Activated CD8-positive, alpha-beta memory T cell treated with anti-CD3 and anti-CD28 coated beads for 24 hours (primary cell): ENCODE measurements around the gene ALDH8A1.
"Not testable (repeated sequence)": the region's sequence is repeated elsewhere in the genome, so short reads cannot be mapped to it uniquely, and the experiment has no call there.

Experiments
- DNase-seq: peaks from one replicate; pipeline ENCODE4 v3.0.0-alpha.2; 2020

ALDH8A1 gene

GRCh38 chr6:134908906-134909516, 40.9 kb downstream of the ALDH8A1 start:
- no peak for DNase-seq

DNA sequence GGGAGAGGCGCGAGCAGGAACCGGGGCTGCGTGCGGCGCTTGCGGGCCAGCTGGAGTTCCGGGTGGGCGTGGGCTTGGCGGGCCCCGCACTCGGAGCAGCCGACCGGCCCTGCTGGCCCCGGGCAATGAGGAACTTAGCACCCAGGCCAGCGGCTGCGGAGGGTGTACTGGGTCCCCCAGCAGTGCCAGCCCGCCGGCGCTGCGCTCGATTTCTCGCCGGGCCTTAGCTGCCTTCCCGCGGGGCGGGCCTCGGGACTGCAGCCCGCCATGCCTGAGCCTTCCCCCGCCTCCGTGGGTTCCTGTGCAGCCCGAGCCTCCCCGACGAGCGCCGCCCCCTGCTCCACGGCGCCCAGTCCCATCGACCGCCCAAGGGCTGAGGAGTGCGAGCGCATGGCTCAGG, 45.2 kb downstream of the ALDH8A1 start:
- DNase-seq, result not testable (repeated sequence)

GRCh38 chr6:134903448-134903847, 46.5 kb downstream of the ALDH8A1 start:
- no peak for DNase-seq

GRCh38 chr6:134902936-134903335, 47.0 kb downstream of the ALDH8A1 start:
- DNase-seq, result no peak

DNA sequence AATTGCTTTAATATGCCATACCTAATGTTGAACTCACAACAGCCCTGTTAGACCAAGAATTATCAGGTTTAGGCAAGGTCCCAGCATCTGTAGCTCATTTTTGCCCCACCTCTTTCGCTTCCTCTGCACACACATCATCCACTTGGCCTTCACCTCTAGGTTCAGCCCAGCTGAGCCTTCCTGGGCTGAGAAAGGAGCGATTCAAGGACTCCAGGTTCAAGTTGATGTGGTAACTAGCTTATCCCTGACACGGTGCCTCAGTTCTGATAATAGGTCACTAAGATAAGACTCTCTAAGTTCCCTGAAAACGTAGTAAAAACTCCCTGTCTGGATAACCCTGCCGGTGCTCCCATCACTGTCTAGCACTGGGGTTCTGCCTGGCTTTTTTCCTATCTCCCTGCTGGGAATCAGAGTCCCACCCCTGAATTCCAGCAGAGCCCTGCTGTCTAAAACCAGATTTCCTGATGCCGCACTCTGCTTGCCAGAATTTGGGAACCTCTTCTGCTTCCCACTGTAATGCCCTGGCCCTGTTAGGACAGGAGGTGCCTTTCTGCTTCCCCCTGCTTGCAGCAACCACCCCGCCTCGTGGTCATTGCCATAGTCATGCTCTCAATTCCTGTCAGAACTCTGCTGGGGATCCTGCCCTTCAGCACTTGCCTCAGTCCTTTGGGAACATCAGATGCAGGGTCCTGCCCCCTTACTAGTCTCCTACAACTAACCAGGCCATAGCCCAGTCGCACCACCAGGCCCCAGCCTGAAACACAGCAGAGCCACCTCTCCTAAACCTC, 47.6 kb downstream of the ALDH8A1 start:
- DNase-seq, result no peak

DNA sequence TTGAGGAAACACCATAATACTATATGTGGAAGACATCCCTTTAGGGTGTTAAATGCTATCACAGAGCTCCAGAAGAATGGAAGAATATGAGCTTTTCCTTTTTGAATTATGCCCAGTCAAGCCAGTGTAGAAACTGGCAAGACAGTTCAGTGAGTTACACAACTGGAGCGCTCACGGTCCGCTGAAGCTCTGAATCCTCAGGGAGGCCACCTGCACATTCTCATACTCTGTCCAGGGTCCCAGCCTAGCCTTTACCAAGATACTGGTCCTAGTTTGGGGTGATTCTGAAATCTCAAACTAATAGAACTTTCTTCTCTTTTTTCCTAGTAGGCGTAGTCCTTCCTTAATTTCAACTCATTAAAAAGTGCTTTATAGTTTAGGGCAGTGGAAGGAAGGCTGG, 51.3 kb downstream of the ALDH8A1 start:
- DNase-seq, result no peak

DNA sequence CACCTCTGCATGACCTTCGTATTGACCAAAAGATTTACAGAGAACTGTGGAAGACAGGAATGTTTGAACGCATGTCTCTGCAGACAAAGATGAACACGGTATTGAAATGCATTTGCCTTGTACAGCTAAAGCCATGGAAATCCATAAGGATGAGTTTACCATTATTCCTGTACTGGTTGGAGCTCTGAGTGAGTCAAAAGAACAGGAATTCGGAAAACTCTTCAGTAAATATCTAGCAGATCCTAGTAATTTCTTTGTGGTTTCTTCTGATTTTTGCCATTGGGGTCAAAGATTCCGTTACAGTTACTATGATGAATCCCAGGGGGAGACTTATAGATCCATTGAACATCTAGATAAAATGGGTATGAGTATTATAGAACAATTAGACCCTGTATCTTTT, 51.7 kb downstream of the ALDH8A1 start:
- not testable (repeated sequence) for DNase-seq

GRCh38 chr6:134896910-134897309, 53.0 kb downstream of the ALDH8A1 start:
- no peak for DNase-seq

DNA sequence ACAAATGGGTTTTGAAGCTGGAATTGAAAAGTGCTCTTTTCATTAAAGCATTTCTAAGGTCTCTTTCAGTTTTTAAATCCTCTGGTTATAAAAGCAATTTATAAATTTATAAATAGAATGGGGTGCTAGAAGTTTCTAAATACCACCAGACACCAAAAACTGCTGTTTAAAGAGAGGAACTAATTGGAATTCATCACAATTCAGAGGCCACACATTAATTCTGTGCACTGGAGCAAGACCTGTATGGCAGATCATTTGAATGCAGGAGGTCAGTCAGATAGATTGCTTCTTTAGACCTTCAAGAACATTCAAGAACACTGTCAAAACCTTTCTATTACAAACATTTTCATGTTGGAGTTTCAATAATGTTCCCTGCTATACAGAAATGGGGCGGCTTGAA, 55.1 kb downstream of the ALDH8A1 start:
- no peak for DNase-seq

DNA sequence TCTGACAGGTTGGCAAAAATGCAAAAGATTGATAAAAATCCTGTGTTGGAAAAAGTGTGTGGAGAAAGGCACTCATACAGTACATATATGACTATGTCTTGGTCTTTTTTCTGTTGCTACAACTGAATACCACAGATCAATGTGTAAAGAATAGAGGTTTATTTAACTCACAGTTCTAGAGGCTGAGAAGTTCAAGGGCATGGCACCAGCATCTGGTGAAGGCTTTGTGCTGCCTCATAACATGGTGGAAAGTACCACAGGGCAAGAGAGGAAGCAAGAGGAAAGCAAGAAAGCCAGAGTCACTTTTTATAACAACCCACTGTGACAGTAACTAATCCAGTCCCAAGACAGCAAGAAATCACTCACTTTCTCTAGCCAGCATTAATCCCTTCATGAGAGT, 57.5 kb downstream of the ALDH8A1 start:
- DNase-seq, result no peak

- DNase-seq, result no peak
Observed at GRCh38 chr6:134891633-134892032, 58.3 kb downstream of the ALDH8A1 start.

- no peak for DNase-seq
Observed at GRCh38 chr6:134888316-134888715, 61.6 kb downstream of the ALDH8A1 start.

- no peak for DNase-seq
Observed at GRCh38 chr6:134884752-134885151, 65.1 kb downstream of the ALDH8A1 start.

DNA sequence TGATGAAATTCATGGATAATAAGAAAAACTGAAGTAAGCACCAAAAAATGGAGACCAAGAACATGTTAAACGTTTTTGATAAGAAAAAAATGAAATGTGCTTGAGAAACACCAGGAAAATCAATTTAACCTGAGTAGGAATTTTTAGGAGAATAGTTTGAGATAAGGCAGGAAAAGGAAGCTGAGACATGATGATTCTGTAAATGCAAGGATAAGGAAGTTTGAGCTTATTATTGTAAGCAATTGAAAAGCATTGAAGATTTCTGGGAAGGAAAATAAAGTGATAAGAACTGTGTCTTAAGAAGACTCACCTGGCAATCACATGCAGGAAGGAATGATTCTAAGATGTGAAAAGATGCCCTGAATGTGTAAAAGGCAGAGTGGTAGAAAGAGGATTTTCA, 66.6 kb downstream of the ALDH8A1 start:
- DNase-seq, result no peak

DNA sequence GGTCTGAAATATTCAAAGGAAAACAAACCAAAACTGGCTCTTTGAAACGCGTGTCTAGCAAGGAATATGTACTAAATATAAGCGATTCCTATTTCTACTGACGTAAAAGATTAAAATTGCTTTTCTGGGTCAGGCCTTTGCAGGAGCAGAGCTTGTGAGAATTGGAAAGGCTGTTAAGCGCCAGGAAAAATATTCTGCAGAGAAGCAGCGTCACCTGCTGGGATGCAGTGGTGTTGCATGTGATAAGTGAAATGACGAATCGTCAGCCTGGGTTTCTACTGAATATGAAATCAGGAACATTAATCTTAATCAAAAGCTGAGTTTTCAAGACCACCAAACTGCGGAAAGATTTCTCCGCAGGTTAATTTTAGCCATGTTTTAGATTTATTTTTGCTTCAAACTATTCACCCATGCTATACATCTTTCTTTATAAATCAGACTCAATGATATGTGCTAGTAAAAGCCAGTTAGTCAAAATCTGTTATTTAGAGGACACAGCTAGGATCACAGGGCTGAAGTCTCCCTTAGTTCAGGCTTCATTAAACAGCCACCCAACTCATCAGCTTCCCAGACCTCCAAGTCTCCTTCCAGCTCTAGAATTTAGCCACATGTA, 67.4 kb downstream of the ALDH8A1 start:
- DNase-seq, result peak; percentile 81

GRCh38 chr6:134880487-134881190, 69.3 kb downstream of the ALDH8A1 start:
- DNase-seq, result no peak

- no peak for DNase-seq
Observed at GRCh38 chr6:134878136-134878535, 71.8 kb downstream of the ALDH8A1 start.

DNA sequence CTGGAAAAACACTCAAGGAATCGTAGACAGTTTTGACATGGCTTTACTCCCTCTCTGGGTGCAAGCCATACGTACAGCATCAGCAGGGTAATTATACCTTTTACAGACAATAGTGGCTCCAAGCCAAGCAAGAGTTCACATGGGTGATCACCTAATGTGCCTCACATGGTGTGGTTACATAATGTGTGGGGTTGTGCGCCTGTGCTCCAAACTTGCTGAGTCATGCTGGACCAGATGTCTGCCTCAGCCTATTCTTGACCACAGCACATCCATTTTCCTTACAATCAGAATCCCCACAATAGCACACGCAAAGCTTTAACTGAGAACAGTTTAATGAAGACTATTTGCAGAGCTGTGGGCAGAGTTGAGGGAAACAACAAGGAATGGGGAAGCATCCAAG, 74.5 kb downstream of the ALDH8A1 start:
- no peak for DNase-seq

- peak; percentile 58 for DNase-seq
Observed at GRCh38 chr6:134873500-134874388, 76.2 kb downstream of the ALDH8A1 start.

DNA sequence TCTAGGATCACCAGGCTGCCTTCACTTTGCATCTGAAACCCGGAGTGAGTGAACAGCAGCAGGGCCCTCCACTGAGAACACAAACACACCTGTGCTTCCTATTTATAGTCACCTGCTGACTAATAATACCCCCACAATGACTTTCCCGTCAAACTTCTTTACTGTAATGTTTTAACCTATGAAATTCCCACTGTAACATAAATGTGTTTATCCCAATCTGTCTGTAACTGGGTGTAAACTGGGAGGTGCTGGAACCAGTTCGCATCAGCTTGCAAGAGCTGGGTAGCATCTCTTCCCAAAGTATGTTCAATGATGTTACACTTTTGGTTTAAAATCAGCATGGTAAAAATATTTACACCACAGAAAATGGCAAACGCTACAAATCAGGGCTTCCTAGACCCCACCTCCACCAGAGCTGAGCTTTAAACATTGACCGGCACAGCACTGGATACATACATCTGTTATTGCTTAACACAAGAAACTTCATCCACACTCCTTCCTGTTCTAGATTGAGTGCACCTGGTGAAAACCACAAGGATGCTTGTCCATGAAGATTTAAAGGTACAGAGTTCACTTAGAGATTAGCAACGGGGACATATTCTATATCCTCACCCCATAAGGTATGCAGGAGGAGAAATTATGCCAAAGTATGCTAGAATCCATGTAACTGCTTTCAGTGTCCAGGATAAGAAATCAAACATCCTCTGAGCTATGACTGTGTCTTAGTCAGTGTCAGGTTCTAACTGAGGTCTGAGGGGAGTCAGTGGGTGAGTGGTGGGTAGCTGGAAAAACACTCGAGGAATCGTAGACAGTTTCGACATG, 79.0 kb downstream of the ALDH8A1 start:
- DNase-seq, result no peak

GRCh38 chr6:134868812-134869211, 81.1 kb downstream of the ALDH8A1 start:
- DNase-seq, result no peak
